Heart left ventricle (tissue), 16 donors: ENCODE measurements around the gene OR10A5. TPM values are rescaled to one million over a fixed set of nuclear protein-coding genes. Genes with fewer than 3 reads are reported as not detected.

Source experiments
- ATAC-seq, 4 donors: fragments of 200-7000 bp; cut with Tn5 transposase; one replicate each; pipeline ENCODE4 v1.9.1; 2020 to 2022; ENCODE audit warnings: moderate library complexity in 4 of 4, mild to moderate bottlenecking in 3 of 4, moderate number of reproducible peaks in 1 of 4
- DNase-seq, 5 donors: peaks; one replicate each; pipeline ENCODE4 v3.0.0-alpha.2; 2020
- H3K27ac ChIP-seq, 12 donors: fragments of 200-600 bp; sonication (generic) in 4 of 12; one replicate each; pipeline versions ENCODE4 v1.5.0 to v1.8.0; 2016 to 2022; ENCODE audit warnings: mild to moderate bottlenecking in 2 of 12
- H3K27me3 ChIP-seq, 9 donors: fragments of 200-600 bp; sonication (generic) in 2 of 9; one replicate each; pipeline versions ENCODE4 v1.5.1 to v1.8.0; 2016 to 2022; ENCODE audit warnings: mild to moderate bottlenecking in 3 of 9
- H3K36me3 ChIP-seq, 9 donors: fragments of 200-600 bp; sonication (generic) in 2 of 9; one replicate each; pipeline versions ENCODE4 v1.5.0 to v1.8.0; 2018 to 2022; ENCODE audit warnings: mild to moderate bottlenecking in 2 of 9
- H3K4me1 ChIP-seq, 12 donors: fragments of 200-600 bp; sonication (generic) in 4 of 12; one replicate each; pipeline versions ENCODE4 v1.5.0 to v1.8.0; 2016 to 2022; ENCODE audit warnings: mild to moderate bottlenecking in 3 of 12
- H3K4me3 ChIP-seq, 12 donors: fragments of 200-600 bp; sonication (generic) in 4 of 12; one replicate each; pipeline versions ENCODE4 v1.5.0 to v1.8.0; 2017 to 2022; ENCODE audit warnings: mild to moderate bottlenecking in 9 of 12, moderate library complexity in 4 of 12
- H3K9me3 ChIP-seq, 12 donors: fragments of 200-600 bp; sonication (generic) in 4 of 12; one replicate each; pipeline versions ENCODE4 v1.5.0 to v1.8.0; 2016 to 2022; ENCODE audit warnings: mild to moderate bottlenecking in 1 of 12
- POLR2A ChIP-seq, 2 donors: fragments of 450-650 bp; IDR thresholded peaks; one replicate each; pipeline ENCODE4 v1.6.1; 2017; ENCODE audit warnings: antibody characterized with exemption in 2 of 2, mild to moderate bottlenecking in 2 of 2, moderate library complexity in 2 of 2
- intact Hi-C, 10 donors: fragments of 100-400 bp; cut with DNase I; formaldehyde crosslinking; loops; one replicate each; pipeline versions ENCODE4 v1.11.1 to v1.14.2; 2022
- polyA plus RNA-seq, 2 donors: library from polyadenylated mRNA; stranded (reverse); fragments of 200-250 nt; gene quantifications; one replicate each; pipeline ENCODE4 v1.2.3, GENCODE V29; 2013
- total RNA-seq, 9 donors: library from RNA; depleted of rRNA in 2 of 9; stranded (reverse); fragments of >200 nt in 2 of 9; fragmentation: NEBNext Ultra II Directional in 3 of 9; extraction: Animal tissue kit (Norgen Biotek cat#: 25700) in 3 of 9; gene quantifications; one replicate each; pipeline versions ENCODE4 v1.1.0 to v1.2.4, GENCODE V29; 2016 to 2023
- TF ChIP-seq, protein P1 (sequence below), 12 donors: fragments of 200-600 bp; sonication (generic) in 4 of 12; IDR thresholded peaks; one replicate each; pipeline versions ENCODE4 v1.5.0 to v1.8.0; 2018 to 2022; ENCODE audit warnings: antibody characterized with exemption in 12 of 12, mild to moderate bottlenecking in 5 of 12
- donor health status: ischemic (EF 13 %, LVEDD 7.1; RV severe dilation, severe dysfunction).
- donor health status: healthy with polysubstance abuse.
- donor health status: DM: no; HTN: yes; CAD: no.
- donor health status: DM: no; HTN: no; CAD: no.
- donor health status: ischemic (EF 25% LVEDD 6.9; RV normal size, moderate dysfunction).
- donor health status: ischemic (EF 25% LVEDD 5.7; RV mildly dilated, moderate dysfunction).
- donor health status: healthy.
- donor health status: DM: yes; HTN: yes; CAD: no.
- donor health status: ischemic (EF 35%, LVEDD 5.7; RV mildly dilated, moderate dysfunction).
- donor health status: nonischemic (EF 11% LVEDD 7.7; RV severe dilation, severe dysfunction).
- donor health status: DM: yes; HTN: yes; CAD: no.
- donor health status: PGD.
- donor health status: ischemic (EF 29% LVEDD 5.4; RV normal size, mild dysfunction).
- donor health status: nonischemic (EF 23%, LVEDD 6.1; RV moderate dilation, normal function).

Gene OR10A5
- total and polyA plus RNA-seq, 11 donors: not detected

DNA sequence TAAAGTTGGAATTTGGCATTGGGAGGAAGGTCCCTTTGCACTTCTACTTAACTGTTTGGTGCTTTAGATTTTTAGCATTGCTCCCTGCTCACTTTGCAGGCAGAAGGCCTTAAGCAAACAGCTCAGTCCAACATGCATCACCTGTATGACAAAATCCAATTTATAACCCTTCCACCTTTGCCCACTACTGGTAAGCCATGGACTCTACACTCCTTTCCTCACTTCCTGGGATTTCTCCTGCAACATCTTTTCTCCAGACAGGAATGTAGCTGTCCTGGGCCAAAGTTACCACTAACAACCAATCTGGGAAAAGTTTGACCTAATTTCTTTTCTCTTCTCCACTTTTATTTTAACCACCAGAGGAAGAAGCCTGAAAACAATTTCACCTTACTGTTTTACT, 48.6 kb downstream of the OR10A5 start:
- no peak for DNase-seq
- Histone ChIP-seq H3K4me3 (no peak overlapping the region), H3K27me3 (no peaks in the 10 kb centered on the region), H3K9me3 (peaks cover 0 to 2% (median 0%) of the 10 kb centered on the region in 12 donors), H3K27ac (no peak overlapping the region), H3K4me1 (no peaks in the 10 kb centered on the region), H3K36me3 (no peaks in the 10 kb centered on the region)
- TF ChIP-seq POLR2A (IDR thresholded peaks at IDR 0.05): no peak
- TF ChIP-seq, protein P1, sequence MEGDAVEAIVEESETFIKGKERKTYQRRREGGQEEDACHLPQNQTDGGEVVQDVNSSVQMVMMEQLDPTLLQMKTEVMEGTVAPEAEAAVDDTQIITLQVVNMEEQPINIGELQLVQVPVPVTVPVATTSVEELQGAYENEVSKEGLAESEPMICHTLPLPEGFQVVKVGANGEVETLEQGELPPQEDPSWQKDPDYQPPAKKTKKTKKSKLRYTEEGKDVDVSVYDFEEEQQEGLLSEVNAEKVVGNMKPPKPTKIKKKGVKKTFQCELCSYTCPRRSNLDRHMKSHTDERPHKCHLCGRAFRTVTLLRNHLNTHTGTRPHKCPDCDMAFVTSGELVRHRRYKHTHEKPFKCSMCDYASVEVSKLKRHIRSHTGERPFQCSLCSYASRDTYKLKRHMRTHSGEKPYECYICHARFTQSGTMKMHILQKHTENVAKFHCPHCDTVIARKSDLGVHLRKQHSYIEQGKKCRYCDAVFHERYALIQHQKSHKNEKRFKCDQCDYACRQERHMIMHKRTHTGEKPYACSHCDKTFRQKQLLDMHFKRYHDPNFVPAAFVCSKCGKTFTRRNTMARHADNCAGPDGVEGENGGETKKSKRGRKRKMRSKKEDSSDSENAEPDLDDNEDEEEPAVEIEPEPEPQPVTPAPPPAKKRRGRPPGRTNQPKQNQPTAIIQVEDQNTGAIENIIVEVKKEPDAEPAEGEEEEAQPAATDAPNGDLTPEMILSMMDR (IDR thresholded peaks at IDR 0.05): no peak
- intact Hi-C loops: no loop called here
- ATAC-seq: no peak

DNA sequence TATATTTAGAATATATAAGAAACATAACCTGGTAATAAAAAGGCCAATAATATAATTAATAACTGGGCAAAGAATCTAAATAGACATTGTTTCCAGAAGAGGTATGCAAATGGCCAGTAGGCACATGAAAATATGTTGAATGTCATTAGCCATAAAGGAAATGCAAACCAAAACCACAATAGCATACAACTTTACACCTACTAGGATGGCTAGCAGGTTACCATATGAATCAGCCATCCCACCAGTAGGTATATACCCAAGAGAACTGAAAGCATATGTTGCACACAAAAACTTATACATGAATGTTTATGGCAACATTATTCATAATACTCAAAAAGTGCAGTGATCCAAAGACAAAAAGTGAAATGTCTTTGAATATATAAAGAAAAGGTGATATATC, 49.5 kb downstream of the OR10A5 start:
- DNase-seq (no peak), ATAC-seq (no peak)
- TF ChIP-seq, protein P1 (IDR thresholded peaks at IDR 0.05): no peak
- no peak for TF ChIP-seq POLR2A (IDR thresholded peaks at IDR 0.05)
- no peak overlapping the region for H3K4me3 ChIP-seq
- no peaks in the 10 kb centered on the region for H3K9me3 ChIP-seq
- H3K27me3 ChIP-seq: no peaks in the 10 kb centered on the region
- no peak overlapping the region for H3K27ac ChIP-seq
- H3K36me3 ChIP-seq: no peaks in the 10 kb centered on the region
- H3K4me1 ChIP-seq: no peaks in the 10 kb centered on the region
- intact Hi-C loops: no loop called here

Other genes starting within 250 kb of the OR10A5 start
- gene RRP8, start 242.1 kb upstream of the OR10A5 start, total RNA-seq: 10 to 100 TPM; 11.2 to 23.5 (median 18.0) TPM
- gene RRP8, start 242.1 kb upstream of the OR10A5 start, polyA plus RNA-seq: 10 to 100 TPM; 16.6 to 17.4 TPM
- 100 to 1,000 TPM; 177 to 259 (median 222) TPM for gene ILK, start 241.9 kb upstream of the OR10A5 start, total RNA-seq
- 100 to 1,000 TPM; 220 to 288 TPM for gene ILK, start 241.9 kb upstream of the OR10A5 start, polyA plus RNA-seq
- gene TAF10, start 233.5 kb upstream of the OR10A5 start, total RNA-seq: 100 to 1,000 TPM in 4 of 9 donors, 10 to 100 TPM in 5; 42.3 to 153 (median 99.0) TPM
- gene TAF10, start 233.5 kb upstream of the OR10A5 start, polyA plus RNA-seq: 100 to 1,000 TPM in 1 of 2 donors, 10 to 100 TPM in 1; 50.8 to 155 TPM
- gene TPP1, start 226.3 kb upstream of the OR10A5 start, total RNA-seq: 100 to 1,000 TPM in 2 of 9 donors, 10 to 100 TPM in 7; 48.7 to 169 (median 81.2) TPM
- gene TPP1, start 226.3 kb upstream of the OR10A5 start, polyA plus RNA-seq: 10 to 100 TPM; 38.5 to 39.5 TPM
- gene DCHS1, start 189.9 kb upstream of the OR10A5 start, total RNA-seq: 10 to 100 TPM in 6 of 9 donors, 1 to 10 TPM in 3; 5.5 to 19.6 (median 11.4) TPM
- gene DCHS1, start 189.9 kb upstream of the OR10A5 start, polyA plus RNA-seq: 1 to 10 TPM; 3.6 to 6.6 TPM
- 10 to 100 TPM; 31.0 to 58.0 (median 47.7) TPM for gene MRPL17, start 162.3 kb upstream of the OR10A5 start, total RNA-seq
- 10 to 100 TPM; 56.8 to 70.9 TPM for gene MRPL17, start 162.3 kb upstream of the OR10A5 start, polyA plus RNA-seq
- gene OR2AG2, start 73.7 kb upstream of the OR10A5 start, total RNA-seq: not detected
- under 1 TPM in 1 of 2 donors, not detected in 1; 0.01 TPM for gene OR2AG2, start 73.7 kb upstream of the OR10A5 start, polyA plus RNA-seq
- gene OR2AG1, start 62.7 kb upstream of the OR10A5 start, total RNA-seq: not detected
- not detected for gene OR2AG1, start 62.7 kb upstream of the OR10A5 start, polyA plus RNA-seq
- gene OR6A2, start 46.0 kb upstream of the OR10A5 start, total RNA-seq: under 1 TPM in 1 of 9 donors, not detected in 8; 0.29 TPM
- gene OR6A2, start 46.0 kb upstream of the OR10A5 start, polyA plus RNA-seq: not detected
- not detected for gene OR10A2, start 17.4 kb downstream of the OR10A5 start, total RNA-seq
- gene OR10A2, start 17.4 kb downstream of the OR10A5 start, polyA plus RNA-seq: not detected
- gene OR10A4, start 30.9 kb downstream of the OR10A5 start, total RNA-seq: not detected
- gene OR10A4, start 30.9 kb downstream of the OR10A5 start, polyA plus RNA-seq: not detected
- gene OR2D2, start 46.8 kb downstream of the OR10A5 start, total RNA-seq: not detected
- not detected for gene OR2D2, start 46.8 kb downstream of the OR10A5 start, polyA plus RNA-seq
- not detected for gene OR2D3, start 75.3 kb downstream of the OR10A5 start, total RNA-seq
- not detected for gene OR2D3, start 75.3 kb downstream of the OR10A5 start, polyA plus RNA-seq
- gene ZNF215, start 80.7 kb downstream of the OR10A5 start, total RNA-seq: under 1 TPM in 6 of 9 donors, not detected in 3; 0.13 to 0.72 (median 0.23) TPM
- under 1 TPM; 0.04 to 0.19 TPM for gene ZNF215, start 80.7 kb downstream of the OR10A5 start, polyA plus RNA-seq
- gene ZNF214, start 174.7 kb downstream of the OR10A5 start, total RNA-seq: 1 to 10 TPM in 4 of 9 donors, under 1 TPM in 5; 0.69 to 2.0 (median 0.98) TPM
- under 1 TPM; 0.23 to 0.91 TPM for gene ZNF214, start 174.7 kb downstream of the OR10A5 start, polyA plus RNA-seq
- not detected for gene NLRP14, start 174.8 kb downstream of the OR10A5 start, total RNA-seq
- gene NLRP14, start 174.8 kb downstream of the OR10A5 start, polyA plus RNA-seq: not detected
- not detected for gene RBMXL2, start 243.3 kb downstream of the OR10A5 start, total RNA-seq
- not detected for gene RBMXL2, start 243.3 kb downstream of the OR10A5 start, polyA plus RNA-seq